GM12878 (cell line): Measurements from ENCODE around the gene ADAMTS7. TPM values are rescaled to one million over a fixed set of nuclear protein-coding genes. Genes with fewer than 3 reads are reported as not detected.

Source experiments
- polyA plus RNA-seq, 11 experiments: library from polyadenylated mRNA; depleted of rRNA in 4 of 11; unstranded in 6 of 11; stranded (reverse) in 5 of 11; fragments of >200 nt; fragmentation: Nextera tagmentation in 4 of 11; fragmentation: Illumina TruSeq in 1 of 11; extraction: Ambion mirVana in 4 of 11; extraction: Trizol in 1 of 11; gene quantifications; 1 replicate in 1 of 11; 2 replicates in 10 of 11; pipeline versions ENCODE4 v1.2.1 to v1.2.3, GENCODE V29; 2011 to 2016; ENCODE audit warnings: inconsistent platforms in 2 of 11, missing spikeins in 2 of 11, low read depth in 1 of 11
- small RNA-seq: library from RNA; depleted of rRNA; stranded (forward); fragments of <200 nt; gene quantifications from one replicate; pipeline ENCODE3, GENCODE V24; 2014
- total RNA-seq, 4 experiments: library from RNA; depleted of rRNA in 3 of 4; stranded (reverse); fragments of >200 nt in 3 of 4; fragmentation: Illumina TruSeq in 1 of 4; extraction: Trizol in 1 of 4; gene quantifications; 2 replicates each; pipeline versions ENCODE4 v1.2.1 to v1.2.3, GENCODE V29; 2013 to 2021

Gene ADAMTS7
- total and polyA plus RNA-seq, 10 of the 15 experiments (the other 5 are each of a cell fraction or from before 2014, with no cell fraction given), result 0.03 to 0.28 (median 0.06) TPM; not detected in 6

Small RNAs within 50 kb of the gene (small RNA-seq; reads per million reads assigned to genes)
- gene AC022748.3, result not detected

Other genes with a start within 250 kb of the ADAMTS7 start
- 9.6 and 14.7 TPM in 2 replicates for gene CHRNA5, start 245.9 kb downstream of the ADAMTS7 start, total RNA-seq (2014; rRNA removed)
- gene CHRNA5, start 245.9 kb downstream of the ADAMTS7 start, total RNA-seq (2014; rRNA removed; fragmentation: Illumina TruSeq; extraction: Trizol), result 14.7 and 16.4 TPM in 2 replicates
- gene CHRNA5, start 245.9 kb downstream of the ADAMTS7 start, total RNA-seq (2021), result 14.3 and 14.8 TPM in 2 replicates
- 16.4 and 25.1 TPM in 2 replicates for gene CHRNA5, start 245.9 kb downstream of the ADAMTS7 start, polyA plus RNA-seq (2011; rRNA removed)
- 15.1 and 20.1 TPM in 2 replicates for gene CHRNA5, start 245.9 kb downstream of the ADAMTS7 start, polyA plus RNA-seq (2014; fragmentation: Illumina TruSeq; extraction: Trizol)
- 1 to 10 TPM; 2.6 to 6.1 TPM for gene CHRNA5, start 245.9 kb downstream of the ADAMTS7 start, polyA plus RNA-seq (2014; fragmentation: Nextera tagmentation; extraction: Ambion mirVana)
- gene CHRNA5, start 245.9 kb downstream of the ADAMTS7 start, polyA plus RNA-seq (2014; rRNA removed), result 8.4 and 10.6 TPM in 2 replicates
- gene CHRNA5, start 245.9 kb downstream of the ADAMTS7 start, polyA plus RNA-seq (2016; fragmentation: Nextera tagmentation; extraction: Ambion mirVana), result 10 to 100 TPM in 1 of 2 experiments, under 1 TPM in 1; 0.74 to 21.4 TPM
- gene CHRNA3, start 190.5 kb downstream of the ADAMTS7 start, total RNA-seq (2014; rRNA removed), result not detected in 2 replicates
- gene CHRNA3, start 190.5 kb downstream of the ADAMTS7 start, total RNA-seq (2014; rRNA removed; fragmentation: Illumina TruSeq; extraction: Trizol), result not detected in 2 replicates
- not detected in 2 replicates for gene CHRNA3, start 190.5 kb downstream of the ADAMTS7 start, total RNA-seq (2021)
- gene CHRNA3, start 190.5 kb downstream of the ADAMTS7 start, polyA plus RNA-seq (2011; rRNA removed), result not detected in 2 replicates
- gene CHRNA3, start 190.5 kb downstream of the ADAMTS7 start, polyA plus RNA-seq (2014; fragmentation: Illumina TruSeq; extraction: Trizol), result not detected in 2 replicates
- under 1 TPM; 0.06 to 0.09 TPM for gene CHRNA3, start 190.5 kb downstream of the ADAMTS7 start, polyA plus RNA-seq (2014; fragmentation: Nextera tagmentation; extraction: Ambion mirVana)
- not detected in 2 replicates for gene CHRNA3, start 190.5 kb downstream of the ADAMTS7 start, polyA plus RNA-seq (2014; rRNA removed)
- gene CHRNA3, start 190.5 kb downstream of the ADAMTS7 start, polyA plus RNA-seq (2016; fragmentation: Nextera tagmentation; extraction: Ambion mirVana), result under 1 TPM in 1 of 2 experiments, not detected in 1; 0.19 TPM
- not detected in 2 replicates for gene CHRNB4, start 170.3 kb downstream of the ADAMTS7 start, total RNA-seq (2014; rRNA removed)
- gene CHRNB4, start 170.3 kb downstream of the ADAMTS7 start, total RNA-seq (2014; rRNA removed; fragmentation: Illumina TruSeq; extraction: Trizol), result not detected in 2 replicates
- not detected in 2 replicates for gene CHRNB4, start 170.3 kb downstream of the ADAMTS7 start, total RNA-seq (2021)
- gene CHRNB4, start 170.3 kb downstream of the ADAMTS7 start, polyA plus RNA-seq (2011; rRNA removed), result 0.10 TPM in 1 of 2 replicates, not detected in the other
- not detected in 2 replicates for gene CHRNB4, start 170.3 kb downstream of the ADAMTS7 start, polyA plus RNA-seq (2014; fragmentation: Illumina TruSeq; extraction: Trizol)
- not detected for gene CHRNB4, start 170.3 kb downstream of the ADAMTS7 start, polyA plus RNA-seq (2014; fragmentation: Nextera tagmentation; extraction: Ambion mirVana)
- gene CHRNB4, start 170.3 kb downstream of the ADAMTS7 start, polyA plus RNA-seq (2014; rRNA removed), result not detected in 2 replicates
- gene CHRNB4, start 170.3 kb downstream of the ADAMTS7 start, polyA plus RNA-seq (2016; fragmentation: Nextera tagmentation; extraction: Ambion mirVana), result not detected
- 113 and 132 TPM in 2 replicates for gene MORF4L1, start 61.4 kb upstream of the ADAMTS7 start, total RNA-seq (2014; rRNA removed)
- 183 and 189 TPM in 2 replicates for gene MORF4L1, start 61.4 kb upstream of the ADAMTS7 start, total RNA-seq (2014; rRNA removed; fragmentation: Illumina TruSeq; extraction: Trizol)
- gene MORF4L1, start 61.4 kb upstream of the ADAMTS7 start, total RNA-seq (2021), result 227 and 245 TPM in 2 replicates
- gene MORF4L1, start 61.4 kb upstream of the ADAMTS7 start, polyA plus RNA-seq (2011; rRNA removed), result 356 and 537 TPM in 2 replicates
- 636 and 940 TPM in 2 replicates for gene MORF4L1, start 61.4 kb upstream of the ADAMTS7 start, polyA plus RNA-seq (2014; fragmentation: Illumina TruSeq; extraction: Trizol)
- 100 to 1,000 TPM; 230 to 403 TPM for gene MORF4L1, start 61.4 kb upstream of the ADAMTS7 start, polyA plus RNA-seq (2014; fragmentation: Nextera tagmentation; extraction: Ambion mirVana)
- 325 and 426 TPM in 2 replicates for gene MORF4L1, start 61.4 kb upstream of the ADAMTS7 start, polyA plus RNA-seq (2014; rRNA removed)
- 100 to 1,000 TPM; 184 to 198 TPM for gene MORF4L1, start 61.4 kb upstream of the ADAMTS7 start, polyA plus RNA-seq (2016; fragmentation: Nextera tagmentation; extraction: Ambion mirVana)
- gene CTSH, start 133.6 kb upstream of the ADAMTS7 start, total RNA-seq (2014; rRNA removed), result 978 and 1,037 TPM in 2 replicates
- 431 and 454 TPM in 2 replicates for gene CTSH, start 133.6 kb upstream of the ADAMTS7 start, total RNA-seq (2014; rRNA removed; fragmentation: Illumina TruSeq; extraction: Trizol)
- 510 and 512 TPM in 2 replicates for gene CTSH, start 133.6 kb upstream of the ADAMTS7 start, total RNA-seq (2021)
- 1,085 and 1,212 TPM in 2 replicates for gene CTSH, start 133.6 kb upstream of the ADAMTS7 start, polyA plus RNA-seq (2011; rRNA removed)
- 738 and 761 TPM in 2 replicates for gene CTSH, start 133.6 kb upstream of the ADAMTS7 start, polyA plus RNA-seq (2014; fragmentation: Illumina TruSeq; extraction: Trizol)
- gene CTSH, start 133.6 kb upstream of the ADAMTS7 start, polyA plus RNA-seq (2014; fragmentation: Nextera tagmentation; extraction: Ambion mirVana), result 10 to 100 TPM; 30.2 to 88.2 TPM
- 983 and 1,098 TPM in 2 replicates for gene CTSH, start 133.6 kb upstream of the ADAMTS7 start, polyA plus RNA-seq (2014; rRNA removed)
- gene CTSH, start 133.6 kb upstream of the ADAMTS7 start, polyA plus RNA-seq (2016; fragmentation: Nextera tagmentation; extraction: Ambion mirVana), result 100 to 1,000 TPM; 505 to 526 TPM